Body of pancreas (tissue), 4 donors: ENCODE measurements around the gene ADSS1.

ENCODE experiments used
- POLR2A ChIP-seq, 3 donors: fragments of 450-650 bp; IDR thresholded peaks; one replicate each; pipeline ENCODE4 v1.6.1; 2016; ENCODE audit warnings: antibody characterized with exemption in 3 of 3, mild to moderate bottlenecking in 2 of 3
- TF ChIP-seq, protein P1 (sequence below), 7 experiments: fragments of 450-650 bp in 4 of 7; fragments of 200-600 bp in 3 of 7; sonication (generic) in 3 of 7; IDR thresholded peaks; one replicate each; pipeline ENCODE4 v1.5.1; 2016 to 2019; ENCODE audit warnings: antibody characterized with exemption in 7 of 7

DNA sequence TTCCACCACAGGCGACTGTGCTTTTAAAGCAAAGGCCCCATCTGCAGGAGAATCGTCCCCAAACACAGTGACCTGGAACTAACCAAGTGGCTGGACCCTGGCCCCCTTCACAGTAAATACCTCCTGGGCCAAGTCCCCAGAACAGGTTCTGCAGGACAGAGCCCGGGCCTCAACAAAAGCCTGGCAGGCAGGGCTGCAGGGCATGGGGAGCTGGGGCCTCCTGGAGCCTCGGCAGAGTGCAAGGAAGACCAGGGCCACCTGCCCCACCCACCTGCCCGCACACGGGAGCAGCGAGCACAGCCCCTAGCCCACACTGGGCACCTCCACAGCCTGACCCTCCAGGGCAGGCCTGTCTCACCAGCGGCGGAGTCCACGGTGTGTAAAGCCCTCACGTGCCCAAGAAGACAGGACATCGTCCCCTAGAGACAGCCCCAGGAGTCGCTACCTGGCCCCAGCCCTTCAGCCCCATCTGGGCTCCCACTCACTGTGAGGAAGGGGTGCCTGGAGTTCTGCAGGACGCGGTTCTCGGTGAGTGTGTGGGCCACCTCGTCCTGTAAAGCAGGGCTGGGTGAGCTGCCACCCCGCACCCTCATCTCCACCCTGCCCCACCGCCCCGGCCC lies 50.5 kb downstream of the ADSS1 start:
- peak in 1 of 3 donors; percentile 34 for TF ChIP-seq POLR2A (IDR thresholded peaks at IDR 0.05)
- TF ChIP-seq, protein P1, sequence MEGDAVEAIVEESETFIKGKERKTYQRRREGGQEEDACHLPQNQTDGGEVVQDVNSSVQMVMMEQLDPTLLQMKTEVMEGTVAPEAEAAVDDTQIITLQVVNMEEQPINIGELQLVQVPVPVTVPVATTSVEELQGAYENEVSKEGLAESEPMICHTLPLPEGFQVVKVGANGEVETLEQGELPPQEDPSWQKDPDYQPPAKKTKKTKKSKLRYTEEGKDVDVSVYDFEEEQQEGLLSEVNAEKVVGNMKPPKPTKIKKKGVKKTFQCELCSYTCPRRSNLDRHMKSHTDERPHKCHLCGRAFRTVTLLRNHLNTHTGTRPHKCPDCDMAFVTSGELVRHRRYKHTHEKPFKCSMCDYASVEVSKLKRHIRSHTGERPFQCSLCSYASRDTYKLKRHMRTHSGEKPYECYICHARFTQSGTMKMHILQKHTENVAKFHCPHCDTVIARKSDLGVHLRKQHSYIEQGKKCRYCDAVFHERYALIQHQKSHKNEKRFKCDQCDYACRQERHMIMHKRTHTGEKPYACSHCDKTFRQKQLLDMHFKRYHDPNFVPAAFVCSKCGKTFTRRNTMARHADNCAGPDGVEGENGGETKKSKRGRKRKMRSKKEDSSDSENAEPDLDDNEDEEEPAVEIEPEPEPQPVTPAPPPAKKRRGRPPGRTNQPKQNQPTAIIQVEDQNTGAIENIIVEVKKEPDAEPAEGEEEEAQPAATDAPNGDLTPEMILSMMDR (IDR thresholded peaks at IDR 0.05) = no peak
